GM19035 (cell line): ENCODE results near the gene EIF1.
A peak's percentile ranks its signal among the peaks of the same experiment; 100 is the strongest.
"Not testable (repeated sequence)": the region's sequence is repeated elsewhere in the genome, so short reads cannot be mapped to it uniquely, and the experiment has no call there.

Experiments used
- ATAC-seq: cut with Tn5 transposase; IDR thresholded peaks from one replicate; pipeline ENCODE4 v1.9.1; 2021; ENCODE audit not compliant: unreplicated experiment

Gene EIF1

GRCh38 chr17:41688641-41689496 lies at the start of gene EIF1:
TSS of gene EIF1 (plus strand) at chr17:41688885. CDS start at chr17:41689039, 154 bp downstream.
- peak; percentile 73 for ATAC-seq

GRCh38 chr17:41638941-41639340 lies 49.7 kb upstream of the EIF1 start:
- ATAC-seq, result no peak

- no peak for ATAC-seq
Measured at GRCh38 chr17:41639492-41640473, 48.9 kb upstream of the EIF1 start.

GRCh38 chr17:41640596-41640995 lies 48.1 kb upstream of the EIF1 start:
- ATAC-seq, result not testable (repeated sequence)

GRCh38 chr17:41642252-41643156 lies 46.2 kb upstream of the EIF1 start:
- no peak for ATAC-seq

- ATAC-seq, result no peak
Measured at GRCh38 chr17:41647038-41647813, 41.5 kb upstream of the EIF1 start.

GRCh38 chr17:41647940-41648410 lies 40.7 kb upstream of the EIF1 start:
- ATAC-seq, result no peak

- ATAC-seq, result peak; percentile 55
Measured at GRCh38 chr17:41648411-41649195, 40.1 kb upstream of the EIF1 start.

- ATAC-seq, result no peak
Measured at GRCh38 chr17:41649923-41650519, 38.7 kb upstream of the EIF1 start.

- ATAC-seq, result no peak
Measured at GRCh38 chr17:41650794-41651624, 37.7 kb upstream of the EIF1 start.

- ATAC-seq, result no peak
Measured at GRCh38 chr17:41651625-41652460, 36.8 kb upstream of the EIF1 start.

- ATAC-seq, result no peak
Measured at GRCh38 chr17:41652461-41652970, 36.2 kb upstream of the EIF1 start.

- no peak for ATAC-seq
Measured at GRCh38 chr17:41653421-41653820, 35.3 kb upstream of the EIF1 start.

- ATAC-seq, result no peak
Measured at GRCh38 chr17:41653892-41654677, 34.6 kb upstream of the EIF1 start.

GRCh38 chr17:41654678-41655607 lies 33.7 kb upstream of the EIF1 start:
- no peak for ATAC-seq
